Gastrocnemius medialis (tissue), 4 donors: ENCODE measurements around the gene MKKS.

Experiments used
- CTCF ChIP-seq, 5 experiments: fragments of 450-650 bp in 3 of 5; fragments of 200-600 bp in 2 of 5; sonication (generic) in 2 of 5; IDR thresholded peaks in 4 of 5; conservative IDR thresholded peaks in 1 of 5; 1 replicate in 4 of 5; 2 replicates in 1 of 5; pipeline ENCODE4 v1.5.1; 2016 to 2019; ENCODE audit warnings: antibody characterized with exemption in 5 of 5, mild to moderate bottlenecking in 3 of 5, moderate library complexity in 3 of 5
- POLR2A ChIP-seq, 2 donors: fragments of 450-650 bp; IDR thresholded peaks; one replicate each; pipeline ENCODE4 v1.6.1; 2017; ENCODE audit warnings: antibody characterized with exemption in 2 of 2, mild to moderate bottlenecking in 2 of 2, moderate library complexity in 2 of 2

GRCh38 chr20:10472871-10473270, 38.8 kb upstream of the MKKS start:
- TF ChIP-seq CTCF (IDR thresholded peaks at IDR 0.05 in 4 of 5, conservative IDR thresholded peaks at IDR 0.05 in 1 of 5) (no peak), POLR2A (IDR thresholded peaks at IDR 0.05) (no peak)
